GM10847 (cell line): ENCODE results near the gene RABGGTB.

Source experiments
- POLR2A ChIP-seq: IDR thresholded peaks from 2 replicates; pipeline ENCODE4 v1.6.1; 2011; ENCODE audit not compliant: insufficient read length; ENCODE audit errors: extremely low read depth

RABGGTB gene

DNA sequence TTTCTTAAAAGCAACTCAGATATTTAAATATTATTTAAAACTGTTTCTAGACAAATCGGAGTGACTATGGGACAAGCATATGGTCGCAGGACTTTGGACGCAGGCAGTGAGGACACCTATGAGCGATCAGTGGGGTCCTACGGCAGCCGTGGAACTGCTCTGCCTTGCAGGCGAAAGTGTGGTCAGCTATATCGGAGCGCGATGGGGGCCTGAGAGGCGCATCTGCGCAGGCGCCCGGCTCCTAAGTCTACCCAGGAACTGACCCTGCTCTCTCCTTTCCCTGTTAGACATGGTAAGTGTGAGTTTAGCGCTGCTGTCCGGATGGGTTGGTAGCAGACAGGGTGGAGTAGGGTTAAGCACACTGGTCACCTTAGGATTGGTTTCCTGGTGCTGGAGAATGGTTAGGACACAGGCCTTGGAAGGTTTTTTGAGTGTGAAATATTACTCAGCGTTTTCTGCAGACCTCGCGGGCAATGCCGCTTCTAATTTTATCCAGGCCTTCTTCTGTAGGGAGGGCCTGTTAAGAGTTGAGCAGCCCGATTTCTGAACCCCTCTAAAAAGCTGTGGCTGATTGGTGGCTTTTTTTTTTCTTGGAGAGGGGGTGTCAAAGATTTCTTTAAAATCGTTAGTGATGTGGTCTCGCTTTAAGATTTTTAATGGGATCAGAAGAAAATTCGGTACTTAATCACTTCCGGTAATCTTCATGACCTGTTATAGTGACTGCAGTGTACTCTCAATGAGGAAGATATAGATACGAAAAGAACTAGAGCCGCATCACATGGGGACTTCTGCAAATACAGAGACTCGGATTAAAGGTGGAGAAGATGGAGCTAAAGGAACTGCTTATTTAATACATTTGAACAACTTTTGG is at the start of gene RABGGTB:
Gene RABGGTB (plus strand): TSS at position 274 of the 871 bp plus-strand sequence. CDS start 16 bp downstream, at position 290.
- peak; percentile 96 for TF ChIP-seq POLR2A

DNA sequence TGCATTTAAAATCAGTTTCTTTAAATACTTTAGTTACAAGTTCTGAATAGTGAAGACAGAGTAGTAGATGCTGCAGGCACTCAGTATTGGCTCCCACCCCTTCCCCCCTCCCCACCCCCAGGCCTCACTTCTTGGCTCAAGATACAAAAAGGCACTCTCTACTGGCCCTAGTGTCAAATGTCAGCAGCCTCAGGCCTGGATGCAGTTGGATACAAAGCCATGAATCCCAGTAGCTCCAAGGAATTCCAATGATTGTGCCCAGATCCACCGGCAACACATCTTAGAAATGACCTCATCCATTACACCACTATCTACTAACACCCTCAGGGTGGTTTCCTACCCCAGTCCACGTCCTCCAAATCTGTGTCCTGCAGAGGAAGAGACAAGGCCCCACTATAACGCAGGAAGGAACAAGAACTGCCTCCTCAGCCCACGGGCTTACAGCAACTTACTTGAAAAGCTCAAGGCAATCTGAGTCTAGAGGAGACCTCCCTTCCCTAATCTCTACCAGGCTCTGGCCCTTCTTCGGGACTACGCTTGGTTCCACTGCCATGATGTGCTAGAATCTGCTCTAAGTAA is 43.9 kb upstream of the RABGGTB start:
- TF ChIP-seq POLR2A, result no peak

GRCh38 chr1:75745276-75745675 is 40.8 kb upstream of the RABGGTB start:
- TF ChIP-seq POLR2A, result no peak

DNA sequence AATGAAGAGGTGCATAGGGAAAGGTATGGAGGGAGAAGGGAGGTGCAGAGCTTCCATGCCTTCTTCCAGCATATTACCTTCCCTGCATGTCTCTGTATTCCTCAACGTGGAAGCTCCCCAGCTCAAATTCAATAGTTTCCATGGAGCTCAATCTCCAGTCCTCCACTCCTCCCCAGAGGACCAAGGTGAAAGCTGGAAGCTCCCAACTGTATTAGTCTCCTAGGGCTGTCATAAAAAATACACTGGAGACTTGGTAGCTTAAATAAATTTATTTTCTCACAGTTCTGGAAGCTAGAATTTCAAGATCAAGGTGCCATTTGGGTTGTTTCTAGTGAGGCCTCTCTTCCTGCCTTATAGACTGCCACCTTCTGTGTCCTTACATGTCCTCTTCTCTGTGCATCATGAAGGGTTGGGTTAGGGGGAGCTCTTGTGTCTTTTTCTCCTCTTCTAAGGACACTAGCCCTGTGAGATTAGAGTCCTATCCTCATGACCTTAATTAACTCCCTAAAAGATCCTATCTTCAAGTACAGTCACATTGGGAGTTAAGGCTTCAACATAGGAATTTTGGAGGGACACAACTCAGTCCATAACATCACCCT is 21.9 kb upstream of the RABGGTB start:
- no peak for TF ChIP-seq POLR2A

DNA sequence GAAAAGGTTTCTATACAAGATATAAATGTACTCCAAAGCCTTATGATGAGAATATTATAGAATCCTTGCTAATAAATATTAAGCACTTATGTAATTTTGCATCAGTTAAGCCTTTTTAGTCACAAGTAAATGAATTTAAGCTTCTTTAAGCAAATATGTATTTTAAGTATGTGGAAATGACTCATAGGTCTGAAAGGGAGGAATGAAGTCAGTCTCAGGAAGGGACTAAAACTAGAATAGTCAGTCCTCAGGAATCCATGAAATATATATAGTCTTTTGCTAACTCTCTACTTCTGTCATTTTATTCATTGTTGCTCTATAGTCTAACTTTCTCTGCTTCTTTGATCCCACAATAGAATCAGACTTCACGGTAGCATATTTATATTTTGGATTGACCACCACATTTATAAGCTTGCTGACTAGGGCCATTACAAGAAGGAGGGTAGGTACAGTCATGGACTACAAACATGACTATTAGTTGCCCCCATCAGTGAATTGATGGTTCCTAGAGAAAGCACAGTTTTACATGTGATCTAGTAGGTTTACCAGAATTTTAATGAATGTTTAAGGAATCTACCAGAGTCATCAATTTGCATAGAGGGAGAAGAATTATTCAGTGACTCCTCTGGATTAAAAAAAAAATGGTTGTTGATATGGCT is 20.2 kb upstream of the RABGGTB start:
- TF ChIP-seq POLR2A, result no peak

GRCh38 chr1:75768016-75768415 is 18.0 kb upstream of the RABGGTB start:
- no peak for TF ChIP-seq POLR2A

DNA sequence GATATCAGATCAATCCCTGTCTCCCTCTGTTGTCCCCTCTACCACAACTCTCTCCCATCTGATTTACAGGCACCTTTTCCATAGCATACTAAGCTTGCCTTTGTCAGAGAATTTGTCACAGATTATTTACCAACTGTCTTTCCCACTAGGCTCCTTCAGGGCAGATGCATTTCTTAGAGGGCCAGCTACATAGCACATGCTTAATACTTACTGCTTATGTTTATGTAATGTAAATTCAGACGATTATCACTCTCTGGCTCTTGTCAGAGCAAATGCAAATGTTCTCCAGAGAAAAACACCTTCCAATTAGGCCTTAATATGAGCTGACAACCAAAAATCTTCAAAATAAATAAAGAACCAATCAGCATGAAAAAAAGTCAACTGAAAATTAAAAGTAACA is 15.3 kb upstream of the RABGGTB start:
- TF ChIP-seq POLR2A, result no peak

DNA sequence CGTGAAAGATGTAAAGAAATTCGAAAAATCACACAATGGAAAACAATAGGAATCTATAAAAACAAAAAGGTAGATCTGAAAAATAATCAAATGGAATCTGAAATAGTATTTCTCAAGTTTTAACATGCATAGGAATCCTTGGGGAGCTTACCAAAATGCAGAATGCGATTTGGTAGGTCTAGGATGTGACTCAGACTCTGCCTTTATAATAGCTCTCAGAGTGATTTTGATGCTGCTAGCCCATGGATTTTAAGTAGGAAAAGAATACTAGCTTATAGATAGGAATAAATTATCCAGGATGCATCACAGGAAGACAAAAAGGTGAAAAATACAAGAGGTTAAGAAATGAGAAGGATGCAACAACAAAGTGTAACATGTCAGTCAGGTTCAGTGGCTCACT is 14.1 kb upstream of the RABGGTB start:
- TF ChIP-seq POLR2A, result no peak

DNA sequence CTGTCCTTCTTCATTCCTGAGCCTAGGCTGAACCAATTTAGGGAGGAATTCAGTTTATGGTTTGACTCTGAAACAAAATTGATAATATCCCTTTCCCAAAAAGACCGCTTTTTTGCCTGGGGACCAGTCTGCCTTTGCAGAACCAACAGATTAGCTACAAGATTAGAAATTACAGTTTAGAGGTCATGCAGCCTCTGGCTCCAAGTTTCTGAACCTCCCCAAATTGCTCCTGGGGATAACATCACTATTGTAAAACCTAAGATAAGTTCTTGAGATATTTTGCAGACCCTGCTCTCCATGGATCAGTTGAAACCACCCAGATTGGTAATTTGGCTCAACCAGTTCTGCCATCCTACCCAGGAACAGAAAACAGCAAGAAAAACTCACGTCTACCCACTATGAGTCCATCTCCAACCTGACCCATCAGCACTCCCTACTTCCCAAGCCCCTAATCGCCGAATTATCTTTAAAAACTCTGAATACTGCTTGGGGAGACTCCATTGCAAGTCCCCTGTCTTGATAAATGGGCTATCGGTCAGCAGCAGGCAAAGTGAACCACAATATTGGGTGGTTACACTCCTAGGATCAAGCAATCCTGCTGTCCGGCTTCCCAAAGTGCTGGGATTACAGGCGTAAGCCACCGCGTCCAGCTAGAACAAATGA is 605 bp upstream of the RABGGTB start:
- TF ChIP-seq POLR2A, result no peak

DNA sequence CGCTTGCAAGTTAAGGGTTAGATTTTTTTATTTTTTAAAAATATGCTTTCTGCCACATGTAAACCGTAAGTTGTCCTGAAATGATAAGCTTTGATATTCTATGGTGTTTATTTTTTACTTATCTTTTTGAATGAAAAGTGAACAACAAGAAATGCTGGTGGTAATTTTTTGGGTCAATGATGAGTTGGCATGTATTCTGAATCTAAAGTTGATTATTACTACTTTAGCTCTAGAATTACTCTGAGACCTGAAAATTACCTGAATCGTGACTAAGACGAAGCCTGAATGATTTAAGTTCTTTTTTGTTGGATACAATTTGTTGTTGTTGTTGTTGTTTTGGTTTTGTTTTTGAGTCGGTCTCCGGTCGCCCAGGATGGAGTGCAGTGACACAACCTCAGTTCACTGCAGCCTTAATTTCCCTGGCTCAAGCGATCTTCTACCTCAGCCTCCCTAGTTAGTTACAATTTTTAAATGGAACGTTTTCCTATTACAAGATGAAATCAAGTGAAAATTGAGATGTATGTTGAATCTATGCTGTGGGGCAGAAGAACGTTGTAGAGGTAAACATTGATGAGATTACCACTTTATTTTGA is 941 bp downstream of the RABGGTB start:
- no peak for TF ChIP-seq POLR2A

GRCh38 chr1:75787524-75787923 is 1.5 kb downstream of the RABGGTB start:
- TF ChIP-seq POLR2A, result no peak

- TF ChIP-seq POLR2A, result no peak
These were observed 3.9 kb downstream of the RABGGTB start for GRCh38 chr1:75789988-75790387.

DNA sequence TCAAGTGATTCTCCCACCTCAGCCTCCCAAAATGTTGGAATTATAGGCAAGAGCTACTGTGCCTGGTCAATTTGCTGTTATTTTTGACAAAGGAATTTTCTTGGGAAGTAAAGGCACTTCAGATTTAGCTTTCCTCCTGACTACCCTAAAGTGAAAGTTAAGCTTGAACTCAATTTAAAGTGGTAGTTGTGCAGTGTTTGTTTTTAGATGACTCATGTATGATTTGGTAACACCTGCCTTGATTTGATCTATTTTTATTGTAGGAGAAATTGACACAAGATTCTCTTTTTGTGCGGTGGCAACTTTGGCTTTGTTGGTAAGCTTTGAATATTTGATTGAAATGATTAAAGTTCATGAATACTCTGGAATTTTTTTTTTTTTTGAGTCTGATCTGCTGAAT is 5.0 kb downstream of the RABGGTB start:
- no peak for TF ChIP-seq POLR2A

DNA sequence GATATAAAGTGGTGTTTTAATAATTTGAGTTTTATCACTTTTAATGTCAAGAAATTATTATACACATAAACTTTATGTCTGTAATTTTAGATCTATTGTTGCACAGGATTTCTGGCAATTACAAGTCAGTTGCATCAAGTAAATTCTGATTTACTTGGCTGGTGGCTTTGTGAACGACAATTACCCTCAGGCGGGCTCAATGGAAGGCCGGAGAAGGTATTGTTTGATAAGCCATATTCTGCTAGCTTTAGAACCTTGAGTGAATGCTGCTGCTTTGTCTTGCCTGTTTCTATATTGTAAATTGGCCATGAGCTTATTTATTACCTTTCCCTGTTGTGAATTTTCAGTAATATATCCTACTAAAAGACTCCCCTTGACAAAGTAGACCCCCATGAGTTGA is 6.0 kb downstream of the RABGGTB start:
- no peak for TF ChIP-seq POLR2A

- no peak for TF ChIP-seq POLR2A
These were observed 8.3 kb downstream of the RABGGTB start for GRCh38 chr1:75794382-75794781.
